Ectodermal cell (in vitro differentiated cells): Measurements from ENCODE around the gene CTRL.
"Not testable (repeated sequence)": the region's sequence is repeated elsewhere in the genome, so short reads cannot be mapped to it uniquely, and the experiment has no call there.

Source experiments
- H3K27ac ChIP-seq: 2 replicates; pipeline ENCODE4 v1.7.0; 2013; ENCODE audit warnings: mild to moderate bottlenecking, low read depth, low read length; ENCODE audit not compliant: insufficient read depth, poor library complexity, severe bottlenecking
- H3K27me3 ChIP-seq: 2 replicates; pipeline ENCODE4 v1.7.0; 2013; ENCODE audit warnings: mild to moderate bottlenecking, low read length; ENCODE audit not compliant: insufficient read depth, control insufficient read depth, poor library complexity, severe bottlenecking
- H3K36me3 ChIP-seq: one replicate; pipeline ENCODE4 v1.7.0; 2013; ENCODE audit warnings: low read length; ENCODE audit not compliant: control insufficient read depth, insufficient read depth
- H3K4me1 ChIP-seq: one replicate; pipeline ENCODE4 v1.7.0; 2013; ENCODE audit warnings: low read length; ENCODE audit not compliant: control insufficient read depth, insufficient read depth
- H3K4me3 ChIP-seq: 2 replicates; pipeline ENCODE4 v1.7.0; 2013; ENCODE audit warnings: low read depth, low read length, control low read depth; ENCODE audit not compliant: insufficient read depth
- H3K9me3 ChIP-seq: 2 replicates; pipeline ENCODE4 v1.7.0; 2013; ENCODE audit warnings: mild to moderate bottlenecking, low read length, moderate library complexity; ENCODE audit not compliant: control insufficient read depth
- WGBS, 2 experiments: methylation state at CpG; one replicate each; pipeline ENCODE4 v1.1.7; 2013; ENCODE audit warnings: missing lambda C conversion rate in 2 of 2; 5-methylcytosine and 5-hydroxymethylcytosine counted together

The CTRL gene

GRCh38 chr16:67922740-67923139, 8.9 kb downstream of the CTRL start:
- no peak overlapping the region for H3K27ac ChIP-seq
- 86 to 91% methylated on average over 8 of the region's 8 CpGs for WGBS, 2 experiments
- no peak overlapping the region for H3K4me3 ChIP-seq

GRCh38 chr16:67922221-67922620, 9.4 kb downstream of the CTRL start:
- H3K36me3 ChIP-seq = no peaks in the 10 kb centered on the region
- H3K9me3 ChIP-seq = no peaks in the 10 kb centered on the region
- H3K27ac ChIP-seq = no peak overlapping the region
- H3K4me3 ChIP-seq = no peak overlapping the region
- no peaks in the 10 kb centered on the region for H3K4me1 ChIP-seq
- 89 to 90% methylated on average over 5 of the region's 5 CpGs for WGBS, 2 experiments
- H3K27me3 ChIP-seq = no peaks in the 10 kb centered on the region

More at GRCh38 chr16:67922740-67923139, 8.9 kb downstream of the CTRL start:
- Histone ChIP-seq H3K9me3 (no peaks in the 10 kb centered on the region), H3K36me3 (no peaks in the 10 kb centered on the region), H3K4me1 (no peaks in the 10 kb centered on the region), H3K27me3 (no peaks in the 10 kb centered on the region)

DNA sequence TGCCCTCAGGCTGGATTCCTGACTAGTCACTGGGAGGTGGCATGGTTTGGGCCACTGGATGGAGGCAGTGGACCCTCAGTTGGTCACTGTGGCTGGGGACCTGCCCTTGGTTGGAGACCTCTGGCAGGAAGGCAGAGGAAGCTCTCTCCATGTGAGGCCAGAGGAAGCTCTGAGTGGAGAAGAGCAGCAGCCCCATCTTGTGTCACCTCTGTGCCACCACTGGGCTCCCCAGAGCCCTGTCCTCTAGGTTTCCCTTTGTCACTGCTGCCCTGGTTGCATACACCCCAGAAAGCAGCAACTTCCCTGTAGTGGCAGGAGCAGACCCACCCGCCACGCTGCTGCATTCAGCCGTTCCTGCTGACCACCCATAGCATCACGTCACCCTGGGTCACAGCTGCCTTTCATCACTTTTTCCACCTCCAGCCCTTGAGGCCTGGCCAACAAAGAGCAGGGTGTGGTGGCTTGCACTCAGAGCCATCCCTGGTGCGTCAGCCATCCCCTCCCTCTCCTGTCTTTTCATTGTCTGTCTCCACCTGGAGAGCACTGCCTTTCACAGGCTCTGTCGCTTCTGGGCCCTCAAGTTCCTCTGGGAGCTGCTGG, 11.9 kb downstream of the CTRL start:
- Histone ChIP-seq H3K4me1 (no peaks in the 10 kb centered on the region), H3K27me3 (no peaks in the 10 kb centered on the region), H3K36me3 (no peaks in the 10 kb centered on the region), H3K27ac (no peak overlapping the region), H3K9me3 (no peaks in the 10 kb centered on the region), H3K4me3 (no peak overlapping the region)
- WGBS, 2 experiments = 92 to 96% methylated on average over 6 of the region's 6 CpGs

- Histone ChIP-seq H3K4me1 (no peaks in the 10 kb centered on the region), H3K27ac (no peak overlapping the region), H3K4me3 (no peak overlapping the region), H3K36me3 (no peaks in the 10 kb centered on the region), H3K27me3 (no peaks in the 10 kb centered on the region), H3K9me3 (no peaks in the 10 kb centered on the region)
- WGBS, 2 experiments = 87 to 88% methylated on average over 4 of the region's 4 CpGs
These were observed 13.8 kb downstream of the CTRL start for GRCh38 chr16:67917852-67918236.

DNA sequence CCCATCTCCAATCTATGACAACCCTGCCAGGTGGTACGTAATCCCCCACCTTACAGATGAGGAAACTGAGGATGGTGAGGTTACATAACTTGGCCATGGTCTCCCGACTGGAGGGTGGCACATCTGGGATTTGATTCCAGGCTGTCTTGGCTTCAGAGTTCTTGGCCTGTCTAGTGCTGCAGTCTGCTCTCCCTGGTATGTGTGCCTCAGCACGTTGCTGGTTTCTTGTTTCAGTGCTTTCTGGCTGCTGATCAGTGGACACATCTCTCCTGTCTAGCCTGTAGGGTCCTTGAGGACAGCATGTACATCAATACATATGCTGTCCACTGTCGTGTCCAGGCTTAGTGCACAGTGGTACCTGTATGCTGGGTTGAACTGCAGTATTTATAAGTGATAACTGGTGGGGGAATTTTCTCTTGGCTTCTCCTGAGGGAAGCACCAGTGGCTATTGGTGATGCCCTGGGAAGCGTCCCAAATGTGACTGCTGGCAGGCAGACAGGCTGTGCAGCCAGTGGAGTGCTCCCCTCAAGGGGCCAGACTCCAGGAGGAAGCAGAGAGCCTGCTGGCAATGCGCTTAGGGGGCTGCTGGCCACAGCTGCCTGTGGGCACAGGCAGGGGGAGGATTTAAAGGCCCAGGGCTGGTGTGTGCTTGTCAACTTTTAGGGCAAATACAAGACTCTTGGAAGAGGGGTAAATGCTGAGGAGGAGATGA, 14.4 kb downstream of the CTRL start:
- H3K36me3 ChIP-seq = no peaks in the 10 kb centered on the region
- H3K9me3 ChIP-seq = no peaks in the 10 kb centered on the region
- no peaks in the 10 kb centered on the region for H3K4me1 ChIP-seq
- no peak overlapping the region for H3K4me3 ChIP-seq
- no peaks in the 10 kb centered on the region for H3K27me3 ChIP-seq
- no peak overlapping the region for H3K27ac ChIP-seq
- 87 to 89% methylated on average over 6 of the region's 6 CpGs for WGBS, 2 experiments

DNA sequence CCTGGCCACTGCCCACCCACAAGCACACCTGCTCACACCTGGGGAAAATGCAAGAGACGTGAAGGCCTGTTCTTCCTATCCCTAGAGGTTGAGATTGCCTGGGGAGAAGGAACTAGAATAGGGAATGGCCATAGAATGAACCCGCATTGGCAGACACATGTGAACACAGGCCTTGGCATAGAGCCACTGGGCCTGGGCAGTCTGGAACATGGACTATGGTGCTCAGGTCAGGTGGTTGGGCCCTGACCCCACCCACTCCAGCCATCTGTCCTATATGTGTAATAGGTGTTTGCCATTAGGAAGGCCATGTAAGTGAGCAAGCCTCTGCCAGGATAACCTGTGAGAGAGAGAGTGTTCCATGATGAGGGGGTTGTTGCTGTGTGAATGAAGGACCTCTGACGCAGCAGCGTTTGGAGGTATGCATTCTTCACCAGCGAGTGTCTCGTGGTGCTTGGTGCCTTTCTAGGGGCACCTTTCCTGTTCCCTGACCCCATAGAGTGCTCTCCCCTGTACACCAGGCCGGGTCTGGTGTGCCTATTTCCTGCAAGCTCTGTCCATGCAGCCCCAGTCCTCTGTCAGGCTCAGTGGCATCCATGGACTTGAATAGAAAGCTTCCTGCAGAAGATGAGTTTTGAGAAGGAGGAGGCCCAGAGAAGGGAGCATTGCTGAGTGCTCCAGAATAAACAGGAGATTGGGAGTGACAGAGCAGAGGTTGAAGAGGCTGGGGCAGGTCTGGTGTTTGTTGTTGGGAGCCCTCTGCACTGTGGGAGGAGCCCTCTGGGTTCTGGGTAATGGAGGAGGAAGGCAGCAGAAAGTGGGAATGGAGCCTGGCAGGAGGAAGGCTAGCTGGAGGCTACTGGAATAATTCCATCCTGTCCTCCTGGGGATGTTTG, 15.6 kb downstream of the CTRL start:
- WGBS, 2 experiments = 90 to 92% methylated on average over 7 of the region's 7 CpGs
- Histone ChIP-seq H3K27ac (no peak overlapping the region), H3K4me1 (no peaks in the 10 kb centered on the region), H3K36me3 (no peaks in the 10 kb centered on the region), H3K4me3 (no peak overlapping the region), H3K9me3 (no peaks in the 10 kb centered on the region), H3K27me3 (no peaks in the 10 kb centered on the region)

GRCh38 chr16:67915496-67915769, 16.2 kb downstream of the CTRL start:
- not testable (repeated sequence) for H3K36me3 ChIP-seq, H3K27ac ChIP-seq, H3K27me3 ChIP-seq, H3K4me1 ChIP-seq, H3K9me3 ChIP-seq, H3K4me3 ChIP-seq
- 88% methylated on average over 1 of the region's 2 CpGs; no CpG with 5 or more reads in 1 of the 2 experiments for WGBS, 2 experiments

GRCh38 chr16:67914758-67915495, 16.7 kb downstream of the CTRL start:
- Histone ChIP-seq H3K4me1 (no peaks in the 10 kb centered on the region), H3K36me3 (peaks cover 4% of the 10 kb centered on the region), H3K4me3 (no peak overlapping the region), H3K27me3 (no peaks in the 10 kb centered on the region), H3K9me3 (no peaks in the 10 kb centered on the region), H3K27ac (no peak overlapping the region)
- 80 to 86% methylated on average over 7 of the region's 7 CpGs for WGBS, 2 experiments

DNA sequence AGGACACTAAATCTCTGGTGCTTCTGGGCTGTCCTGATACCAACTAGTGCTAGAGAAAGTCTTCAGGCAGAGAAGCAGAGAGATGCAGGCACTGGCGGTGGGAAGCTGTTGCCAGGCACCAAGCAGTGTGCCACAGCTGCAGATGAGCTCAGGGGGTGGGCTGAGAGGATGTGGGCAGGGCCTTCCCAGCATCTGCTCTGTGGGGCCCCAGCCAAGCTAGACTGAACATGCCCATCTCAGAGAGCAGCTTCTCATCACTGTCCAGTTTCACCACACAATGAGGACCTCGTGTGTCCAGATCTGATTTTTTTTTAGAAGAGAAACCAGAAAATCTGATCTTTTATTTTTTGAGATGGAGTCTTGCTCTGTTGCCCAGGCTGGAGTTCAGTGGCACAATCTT, 21.5 kb downstream of the CTRL start:
- Histone ChIP-seq H3K27ac (no peak overlapping the region), H3K4me3 (no peak overlapping the region), H3K27me3 (no peaks in the 10 kb centered on the region), H3K4me1 (no peaks in the 10 kb centered on the region), H3K9me3 (no peaks in the 10 kb centered on the region), H3K36me3 (peaks cover 12% of the 10 kb centered on the region)
- 92 to 96% methylated on average over 2 of the region's 2 CpGs for WGBS, 2 experiments
